H1 (cell line): ENCODE results near the gene CAPN1. TPM values are rescaled to one million over a fixed set of nuclear protein-coding genes. Genes with fewer than 3 reads are reported as not detected.

Source experiments
- BRCA1 ChIP-seq: IDR thresholded peaks from 2 replicates; pipeline ENCODE4 v1.6.1; 2012; ENCODE audit warnings: low read depth, low read length, improper control_type of control experiment
- CHD2 ChIP-seq: IDR thresholded peaks from 2 replicates; pipeline ENCODE4 v1.6.1; 2012; ENCODE audit warnings: low read length, improper control_type of control experiment
- KDM1A ChIP-seq: fragments of 200-600, 300-600 bp; sonication (generic); IDR thresholded peaks from 2 replicates; pipeline ENCODE4 v1.7.1; 2016; ENCODE audit warnings: mild to moderate bottlenecking, low read length, borderline replicate concordance
- MAX ChIP-seq: IDR thresholded peaks from 2 replicates; pipeline ENCODE4 v1.6.1; 2012; ENCODE audit warnings: inconsistent platforms
- NRF1 ChIP-seq: IDR thresholded peaks from 2 replicates; pipeline ENCODE4 v1.6.1; 2011; ENCODE audit warnings: mild to moderate bottlenecking, low read depth, low read length, improper control_type of control experiment
- PHF8 ChIP-seq: fragments of 200-600 bp; sonication (generic); conservative IDR thresholded peaks from 2 replicates; pipeline ENCODE4 v1.7.1; 2012; ENCODE audit warnings: low read depth, mild to moderate bottlenecking, inconsistent platforms, low read length, moderate library complexity
- POLR2A ChIP-seq, 2 experiments: IDR thresholded peaks; 1 replicate in 1 of 2; 2 replicates in 1 of 2; pipeline ENCODE4 v1.6.1; 2011; ENCODE audit warnings: low read depth in 2 of 2, low read length in 2 of 2, mild to moderate bottlenecking in 2 of 2; ENCODE audit errors: control extremely low read depth in 1 of 2
- RFX5 ChIP-seq: IDR thresholded peaks from 2 replicates; pipeline ENCODE4 v1.6.1; 2011; ENCODE audit warnings: low read depth, low read length, improper control_type of control experiment, borderline replicate concordance
- RNF2 ChIP-seq: fragments of 200-900, 300-1000 bp; sonication (generic); IDR thresholded peaks from 2 replicates; pipeline ENCODE4 v1.7.1; 2016; ENCODE audit warnings: borderline replicate concordance, low read depth, mild to moderate bottlenecking, antibody characterized with exemption, low read length; ENCODE audit not compliant: poor library complexity, severe bottlenecking; ENCODE audit errors: missing control alignments
- SIN3A ChIP-seq, 2 experiments: IDR thresholded peaks in 1 of 2; conservative IDR thresholded peaks in 1 of 2; 2 replicates each; pipeline ENCODE4 v1.6.1; 2011 to 2012; ENCODE audit warnings: low read length in 2 of 2, improper control_type of control experiment in 1 of 2, low read depth in 1 of 2, mild to moderate bottlenecking in 1 of 2
- SIRT6 ChIP-seq: IDR thresholded peaks from one replicate; pipeline ENCODE4 v1.7.1; 2012; ENCODE audit warnings: low read length, inconsistent platforms
- SRF ChIP-seq: IDR thresholded peaks from 2 replicates; pipeline ENCODE4 v1.6.1; 2011; ENCODE audit warnings: mild to moderate bottlenecking, low read depth, low read length, moderate library complexity
- TBP ChIP-seq: IDR thresholded peaks from 2 replicates; pipeline ENCODE4 v1.6.1; 2011; ENCODE audit warnings: low read depth, low read length, improper control_type of control experiment
- TEAD4 ChIP-seq: IDR thresholded peaks from 2 replicates; pipeline ENCODE4 v1.6.1; 2012; ENCODE audit warnings: low read depth, low read length, inconsistent platforms, mixed read lengths
- USF2 ChIP-seq: IDR thresholded peaks from 2 replicates; pipeline ENCODE4 v1.6.1; 2011; ENCODE audit warnings: low read length, improper control_type of control experiment
- polyA plus RNA-seq, 7 experiments: library from polyadenylated mRNA; depleted of rRNA in 3 of 7; stranded (reverse) in 5 of 7; unstranded in 2 of 7; fragments of >200 nt in 5 of 7; fragments of 200-250 nt in 2 of 7; gene quantifications; 1 replicate in 5 of 7; 2 replicates in 1 of 7; 4 replicates in 1 of 7; pipeline versions ENCODE4 v1.2.1 to v1.2.3, GENCODE V29; 2011 to 2013; ENCODE audit warnings: missing spikeins in 2 of 7, mixed read lengths in 2 of 7
- total RNA-seq: library from RNA; stranded (reverse); fragmentation: NEBNext Ultra II Directional; extraction: Animal tissue kit (Norgen Biotek cat#: 25700); gene quantifications from 2 replicates; pipeline ENCODE4 v1.2.1, GENCODE V29; 2021

The CAPN1 gene
- total and polyA plus RNA-seq, 2 of the 8 experiments (the other 6 are each of a cell fraction or from before 2014, with no cell fraction given) = 194 to 233 TPM

- TF ChIP-seq RFX5 (no peak), KDM1A (no peak), USF2 (peak; percentile 62), MAX (peak; percentile 70), SRF (no peak), TBP (0 out of 2 replicates have a peak, but pooled peaks have one; percentile 27), RNF2 (no peak), TEAD4 (no peak), NRF1 (no peak), CHD2 (no peak), SIRT6 (no peak), PHF8 (no peak), BRCA1 (no peak), SIN3A (conservative IDR thresholded peaks at IDR 0.05 in 1 of 2, IDR thresholded peaks at IDR 0.05 in 1 of 2; ENCODE audit: low read depth in 1 of 2, low read length in 2 of 2) (peak; percentile 25 to 87; a peak in 1 of 4 replicates), POLR2A (IDR thresholded peaks at IDR 0.05; ENCODE audit: control extremely low read depth in 1 of 2, low read depth in 2 of 2, low read length in 2 of 2) (peak in 1 of 2 experiments; percentile 60; a peak in 2 of 3 replicates)
Measured at GRCh38 chr11:65182258-65183170, 786 bp downstream of the CAPN1 start (continued).
